Transverse colon (tissue), 4 donors: ENCODE data around the gene CHST1. TPM values are rescaled to one million over a fixed set of nuclear protein-coding genes. Genes with fewer than 3 reads are reported as not detected.

Source experiments
- DNase-seq: peaks from one replicate; pipeline ENCODE4 v3.0.0-alpha.2; 2019
- H3K27ac ChIP-seq, 4 donors: fragments of 200-600 bp; sonication (generic); 2 replicates each; pipeline ENCODE4 v1.5.1; 2016 to 2018; ENCODE audit warnings: inconsistent platforms in 4 of 4
- H3K27me3 ChIP-seq: fragments of 200-600 bp; sonication (generic); 2 replicates; pipeline ENCODE4 v1.5.1; 2017; ENCODE audit warnings: inconsistent platforms
- H3K36me3 ChIP-seq, 4 donors: fragments of 200-600 bp; sonication (generic); 2 replicates each; pipeline ENCODE4 v1.5.1; 2017 to 2019; ENCODE audit warnings: inconsistent platforms in 4 of 4
- H3K4me1 ChIP-seq, 4 donors: fragments of 200-600 bp; sonication (generic); 2 replicates each; pipeline ENCODE4 v1.5.1; 2017 to 2020; ENCODE audit warnings: inconsistent platforms in 4 of 4
- H3K4me3 ChIP-seq, 4 donors: fragments of 200-600 bp; sonication (generic); 1 replicate in 1 of 4; 2 replicates in 3 of 4; pipeline versions ENCODE4 v1.5.1 to v1.6.1; 2017 to 2019; ENCODE audit warnings: inconsistent platforms in 4 of 4
- H3K9me3 ChIP-seq, 2 donors: fragments of 200-600 bp; sonication (generic); 2 replicates each; pipeline ENCODE4 v1.5.1; 2017 to 2019; ENCODE audit warnings: inconsistent platforms in 2 of 2
- CTCF ChIP-seq, 5 experiments: fragments of 200-600 bp in 3 of 5; fragments of 450-650 bp in 2 of 5; sonication (generic) in 3 of 5; IDR thresholded peaks; 1 replicate in 2 of 5; 2 replicates in 3 of 5; pipeline ENCODE4 v1.5.1; 2016 to 2017; ENCODE audit warnings: antibody characterized with exemption in 5 of 5, inconsistent platforms in 3 of 5, mild to moderate bottlenecking in 2 of 5, moderate library complexity in 1 of 5
- EP300 ChIP-seq: sonication (generic); formaldehyde crosslinking; IDR thresholded peaks from one replicate; pipeline ENCODE4 v1.6.1; 2017; ENCODE audit warnings: antibody characterized with exemption, low read depth
- POLR2A ChIP-seq: fragments of 450-650 bp; IDR thresholded peaks from one replicate; pipeline ENCODE4 v1.6.1; 2016; ENCODE audit warnings: antibody characterized with exemption, mild to moderate bottlenecking, moderate library complexity
- POLR2AphosphoS5 ChIP-seq, 3 donors: sonication (generic); formaldehyde crosslinking; IDR thresholded peaks; one replicate each; pipeline ENCODE4 v1.6.1; 2016; ENCODE audit warnings: antibody characterized with exemption in 3 of 3
- WGBS, 2 donors: methylation state at CpG; one replicate each; pipeline ENCODE4 v1.1.5; 2018; ENCODE audit warnings: low coverage in 1 of 2; 5-methylcytosine and 5-hydroxymethylcytosine counted together
- in situ Hi-C, 4 donors: fragments of 200-750 bp; cut with MboI; loops; one replicate each; pipeline versions ENCODE4 v1.15.0 to v1.15.1; 2017; ENCODE audit warnings: low sequenced_read_pairs in 3 of 4, low pct_ligation_motif_present in 1 of 4, low pct_unique_long_range_greater_than_20kb in 1 of 4
- intact Hi-C: fragments of 100-400 bp; cut with DNase I; formaldehyde crosslinking; loops from one replicate; pipeline ENCODE4 v1.15.1; 2023; ENCODE audit warnings: low total_unique reads
- total RNA-seq, 4 donors: library from RNA; depleted of rRNA; stranded (reverse); fragments of >200 nt; gene quantifications; one replicate each; pipeline ENCODE4 v1.1.0, GENCODE V29; 2016

Gene CHST1
- total RNA-seq, 4 donors from 2014 or later, result 0.27 to 1.9 (median 0.76) TPM

GRCh38 chr11:45651841-45652749 is 13.3 kb downstream of the CHST1 start:
- no peak for TF ChIP-seq CTCF (IDR thresholded peaks at IDR 0.05)
- no peak for TF ChIP-seq POLR2AphosphoS5 (IDR thresholded peaks at IDR 0.05)
- TF ChIP-seq EP300, result no peak
- TF ChIP-seq POLR2A, result no peak
- DNase-seq, result no peak

GRCh38 chr11:45651156-45651555 is 14.3 kb downstream of the CHST1 start:
- WGBS, 2 donors, result 63% methylated on average over 9 of the region's 9 CpGs; no CpG with 5 or more reads in 1 of the 2 donors

More at GRCh38 chr11:45651841-45652749, 13.3 kb downstream of the CHST1 start:
- in situ Hi-C loops, result loop anchor here in 2 of 4 donors (25.0 kb wide), 1 partner anchor 290 kb away; no protein-coding TSS in a partner anchor
- intact Hi-C loops, result loop anchor here (10.0 kb wide), 1 partner anchor 277 kb away; no protein-coding TSS in a partner anchor
- Histone ChIP-seq H3K4me1 (no peaks in the 10 kb centered on the region), H3K36me3 (no peaks in the 10 kb centered on the region), H3K27ac (no peak overlapping the region), H3K9me3 (no peaks in the 10 kb centered on the region), H3K4me3 (no peak overlapping the region), H3K27me3 (peaks cover 10% of the 10 kb centered on the region)
- WGBS, 2 donors, result 55 to 75% methylated on average over 6 to 20 of the region's 20 CpGs

GRCh38 chr11:45650166-45651095 is 15.0 kb downstream of the CHST1 start:
- Histone ChIP-seq H3K4me3 (no peak overlapping the region), H3K27me3 (peaks cover 4% of the 10 kb centered on the region), H3K27ac (no peak overlapping the region), H3K4me1 (no peaks in the 10 kb centered on the region), H3K9me3 (no peaks in the 10 kb centered on the region), H3K36me3 (no peaks in the 10 kb centered on the region)
- intact Hi-C loops (loop anchor here (10.0 kb wide), 1 partner anchor 276 kb away; no protein-coding TSS in a partner anchor), in situ Hi-C loops (loop anchor here in 2 of 4 donors (25.0 kb wide), 1 partner anchor 288 kb away; no protein-coding TSS in a partner anchor)
- no peak for DNase-seq
- 90 to 96% methylated on average over 5 to 66 of the region's 75 CpGs for WGBS, 2 donors
- no peak for TF ChIP-seq POLR2A
- TF ChIP-seq POLR2AphosphoS5 (IDR thresholded peaks at IDR 0.05), result no peak
- no peak for TF ChIP-seq EP300
- no peak for TF ChIP-seq CTCF (IDR thresholded peaks at IDR 0.05)

More at GRCh38 chr11:45651156-45651555, 14.3 kb downstream of the CHST1 start:
- Histone ChIP-seq H3K9me3 (no peaks in the 10 kb centered on the region), H3K27ac (no peak overlapping the region), H3K4me1 (no peaks in the 10 kb centered on the region), H3K27me3 (peaks cover 11% of the 10 kb centered on the region), H3K36me3 (no peaks in the 10 kb centered on the region), H3K4me3 (no peak overlapping the region)
- TF ChIP-seq POLR2A (no peak), CTCF (IDR thresholded peaks at IDR 0.05) (no peak), EP300 (no peak), POLR2AphosphoS5 (IDR thresholded peaks at IDR 0.05) (no peak)
- DNase-seq, result no peak
- intact Hi-C loops (loop anchor here (10.0 kb wide), 1 partner anchor 276 kb away; no protein-coding TSS in a partner anchor), in situ Hi-C loops (loop anchor here in 2 of 4 donors (25.0 kb wide), 1 partner anchor 289 kb away; no protein-coding TSS in a partner anchor)
